HEK293 (cell line): ENCODE results near the gene HMMR.

ENCODE experiments used
- FEZF1 ChIP-seq: fragments of 450-650 bp; formaldehyde crosslinking; IDR thresholded peaks from 2 replicates; pipeline ENCODE4 v1.5.1; 2016; ENCODE audit warnings: missing biosample characterization, missing genetic modification characterization
- GLIS2 ChIP-seq: fragments of 450-650 bp; formaldehyde crosslinking; IDR thresholded peaks from 2 replicates; pipeline ENCODE4 v1.5.1; 2016; ENCODE audit warnings: missing biosample characterization, missing genetic modification characterization
- PRDM6 ChIP-seq: fragments of 450-650 bp; formaldehyde crosslinking; IDR thresholded peaks from 2 replicates; pipeline ENCODE4 v1.5.1; 2017; ENCODE audit warnings: missing biosample characterization, missing genetic modification characterization
- ZBTB26 ChIP-seq: fragments of 450-650 bp; formaldehyde crosslinking; optimal IDR thresholded peaks from 2 replicates; pipeline ENCODE3; 2016; ENCODE audit warnings: missing biosample characterization, mild to moderate bottlenecking, missing genetic modification characterization
- ZBTB8A ChIP-seq: fragments of 450-650 bp; formaldehyde crosslinking; IDR thresholded peaks from 2 replicates; pipeline ENCODE4 v1.5.1; 2016; ENCODE audit warnings: missing biosample characterization, missing genetic modification characterization
- ZFHX2 ChIP-seq: fragments of 450-650 bp; formaldehyde crosslinking; conservative IDR thresholded peaks from 2 replicates; pipeline ENCODE4 v1.5.1; 2016; ENCODE audit warnings: missing biosample characterization, missing genetic modification characterization
- ZNF140 ChIP-seq: fragments of 450-650 bp; formaldehyde crosslinking; IDR thresholded peaks from 2 replicates; pipeline ENCODE4 v1.5.1; 2016; ENCODE audit warnings: missing biosample characterization, missing genetic modification characterization
- ZNF155 ChIP-seq: fragments of 450-650 bp; formaldehyde crosslinking; IDR thresholded peaks from 2 replicates; pipeline ENCODE4 v1.5.1; 2016; ENCODE audit warnings: missing biosample characterization, missing genetic modification characterization
- ZNF341 ChIP-seq: fragments of 450-650 bp; formaldehyde crosslinking; IDR thresholded peaks from 2 replicates; pipeline ENCODE4; 2016; ENCODE audit warnings: low read depth, missing biosample characterization, missing genetic modification characterization
- ZNF416 ChIP-seq: fragments of 450-650 bp; formaldehyde crosslinking; IDR thresholded peaks from 2 replicates; pipeline ENCODE4 v1.5.1; 2016; ENCODE audit warnings: missing biosample characterization, missing genetic modification characterization
- ZNF501 ChIP-seq: fragments of 450-650 bp; formaldehyde crosslinking; IDR thresholded peaks from 2 replicates; pipeline ENCODE4 v1.5.1; 2016; ENCODE audit warnings: missing biosample characterization, missing genetic modification characterization
- ZNF544 ChIP-seq: fragments of 450-650 bp; formaldehyde crosslinking; IDR thresholded peaks from 2 replicates; pipeline ENCODE4 v1.5.0; 2017; ENCODE audit warnings: missing biosample characterization, missing genetic modification characterization
- ZNF561 ChIP-seq: fragments of 450-650 bp; IDR thresholded peaks from 2 replicates; pipeline ENCODE4 v1.5.1; 2018; ENCODE audit warnings: missing biosample characterization, missing genetic modification characterization, borderline replicate concordance
- ZNF580 ChIP-seq: fragments of 450-650 bp; formaldehyde crosslinking; IDR thresholded peaks from 2 replicates; pipeline ENCODE4 v1.5.1; 2016; ENCODE audit warnings: missing biosample characterization, missing genetic modification characterization
- ZNF596 ChIP-seq: fragments of 450-650 bp; IDR thresholded peaks from 2 replicates; pipeline ENCODE4 v1.5.0; 2018; ENCODE audit warnings: missing biosample characterization, mild to moderate bottlenecking, missing genetic modification characterization, moderate library complexity
- ZNF600 ChIP-seq: fragments of 450-650 bp; formaldehyde crosslinking; IDR thresholded peaks from 2 replicates; pipeline ENCODE4 v1.5.1; 2016; ENCODE audit warnings: missing biosample characterization, missing genetic modification characterization
- ZNF621 ChIP-seq: fragments of 450-650 bp; formaldehyde crosslinking; IDR thresholded peaks from 2 replicates; pipeline ENCODE4 v1.5.1; 2017; ENCODE audit warnings: missing biosample characterization, missing genetic modification characterization
- ZNF626 ChIP-seq: fragments of 450-650 bp; sonication (Bioruptor Pico); formaldehyde crosslinking; IDR thresholded peaks from 2 replicates; pipeline ENCODE4 v1.5.1; 2018; ENCODE audit warnings: missing biosample characterization, missing genetic modification characterization, inconsistent platforms
- ZNF660 ChIP-seq: fragments of 450-650 bp; IDR thresholded peaks from 2 replicates; pipeline ENCODE4 v1.5.1; 2018; ENCODE audit warnings: missing biosample characterization, mild to moderate bottlenecking, missing genetic modification characterization
- ZNF707 ChIP-seq: fragments of 450-650 bp; formaldehyde crosslinking; IDR thresholded peaks from 2 replicates; pipeline ENCODE4 v1.5.1; 2016; ENCODE audit warnings: missing biosample characterization, missing genetic modification characterization
- ZNF785 ChIP-seq: fragments of 450-650 bp; formaldehyde crosslinking; IDR thresholded peaks from 2 replicates; pipeline ENCODE4 v1.5.1; 2016; ENCODE audit warnings: missing biosample characterization, missing genetic modification characterization
- ZNF830 ChIP-seq: fragments of 450-650 bp; IDR thresholded peaks from 2 replicates; pipeline ENCODE4 v1.5.0; 2018; ENCODE audit warnings: missing biosample characterization, missing genetic modification characterization, low read depth, mild to moderate bottlenecking, moderate library complexity
- TF ChIP-seq, protein P1 (sequence below): fragments of 450-650 bp; formaldehyde crosslinking; IDR thresholded peaks from 2 replicates; pipeline ENCODE4 v1.5.0; 2017; ENCODE audit warnings: missing biosample characterization, missing genetic modification characterization, borderline replicate concordance
- TF ChIP-seq, protein P2 (sequence below): fragments of 450-650 bp; formaldehyde crosslinking; conservative IDR thresholded peaks from 2 replicates; pipeline ENCODE4 v1.5.1; 2016; ENCODE audit warnings: low read depth, missing biosample characterization, missing genetic modification characterization
- TF ChIP-seq, protein P3 (sequence below): fragments of 450-650 bp; formaldehyde crosslinking; IDR thresholded peaks from 2 replicates; pipeline ENCODE4 v1.5.1; 2016; ENCODE audit warnings: missing biosample characterization, missing genetic modification characterization

The HMMR gene

DNA sequence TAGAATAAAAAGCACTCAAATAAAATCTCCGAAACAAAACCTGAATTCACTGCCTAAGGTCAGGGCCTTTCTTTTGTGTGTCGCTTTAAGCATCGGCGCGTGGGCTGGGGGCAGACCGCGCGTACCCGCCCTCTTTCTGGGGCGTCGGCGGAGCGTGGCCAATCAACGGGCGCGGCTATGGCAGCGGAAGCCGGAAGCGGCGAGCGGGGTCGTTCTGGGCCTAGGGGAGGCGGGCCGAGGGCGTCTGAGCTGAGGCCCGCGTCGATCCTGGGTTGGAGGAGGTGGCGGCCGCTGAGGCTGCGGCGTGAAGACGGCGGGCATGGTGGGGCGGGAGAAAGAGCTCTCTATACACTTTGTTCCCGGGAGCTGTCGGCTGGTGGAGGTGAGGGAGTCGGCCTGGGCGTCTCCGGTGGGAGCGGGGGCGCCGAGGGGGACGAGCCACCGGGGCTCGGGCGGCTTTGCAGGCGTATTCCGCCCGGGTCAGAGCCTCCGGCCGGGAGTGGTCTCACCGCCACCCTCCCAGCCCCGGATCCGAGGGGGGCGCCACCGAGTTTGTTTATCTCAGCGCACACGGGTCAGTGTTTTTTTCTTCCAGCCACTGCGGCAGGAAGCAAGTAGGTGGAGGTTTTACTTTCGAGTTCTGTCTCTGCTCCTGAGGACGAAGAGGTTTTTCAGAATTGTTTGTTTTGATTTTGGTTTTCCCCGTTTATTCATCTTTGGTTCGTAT lies 45.1 kb downstream of the HMMR start, which contains the start of gene MAT2B (continued):
- TF ChIP-seq ZBTB26 (tag by site-specific recombination) (peak; percentile 89), FEZF1 (tag by site-specific recombination) (no peak), ZNF501 (peak; percentile 99; the same call in 1 of the 2 replicates), ZNF561 (tag by site-specific recombination) (peak; percentile 69), ZNF341 (tag by site-specific recombination) (peak; percentile 68), ZNF596 (tag by site-specific recombination) (peak; percentile 42; the same call in 1 of the 2 replicates), ZNF785 (tag by site-specific recombination) (no peak), ZNF544 (tag by site-specific recombination) (no peak), ZNF626 (tag by site-specific recombination) (no peak), ZNF600 (tag by site-specific recombination) (peak; percentile 88), ZNF830 (tag by site-specific recombination) (no peak), ZNF140 (tag by site-specific recombination) (no peak), ZNF660 (tag by site-specific recombination) (peak; percentile 18; the same call in 1 of the 2 replicates), ZNF621 (tag by site-specific recombination) (no peak), ZNF580 (tag by site-specific recombination) (no peak; the same call in 1 of the 2 replicates), ZNF707 (tag by site-specific recombination) (no peak), GLIS2 (tag by site-specific recombination) (peak; percentile 97), ZNF155 (tag by site-specific recombination) (no peak), ZNF416 (tag by site-specific recombination) (no peak), ZBTB8A (peak; percentile 86), PRDM6 (tag by site-specific recombination) (peak; percentile 94), ZFHX2 (tag by site-specific recombination) (peak; percentile 90)
- TF ChIP-seq, protein P1, sequence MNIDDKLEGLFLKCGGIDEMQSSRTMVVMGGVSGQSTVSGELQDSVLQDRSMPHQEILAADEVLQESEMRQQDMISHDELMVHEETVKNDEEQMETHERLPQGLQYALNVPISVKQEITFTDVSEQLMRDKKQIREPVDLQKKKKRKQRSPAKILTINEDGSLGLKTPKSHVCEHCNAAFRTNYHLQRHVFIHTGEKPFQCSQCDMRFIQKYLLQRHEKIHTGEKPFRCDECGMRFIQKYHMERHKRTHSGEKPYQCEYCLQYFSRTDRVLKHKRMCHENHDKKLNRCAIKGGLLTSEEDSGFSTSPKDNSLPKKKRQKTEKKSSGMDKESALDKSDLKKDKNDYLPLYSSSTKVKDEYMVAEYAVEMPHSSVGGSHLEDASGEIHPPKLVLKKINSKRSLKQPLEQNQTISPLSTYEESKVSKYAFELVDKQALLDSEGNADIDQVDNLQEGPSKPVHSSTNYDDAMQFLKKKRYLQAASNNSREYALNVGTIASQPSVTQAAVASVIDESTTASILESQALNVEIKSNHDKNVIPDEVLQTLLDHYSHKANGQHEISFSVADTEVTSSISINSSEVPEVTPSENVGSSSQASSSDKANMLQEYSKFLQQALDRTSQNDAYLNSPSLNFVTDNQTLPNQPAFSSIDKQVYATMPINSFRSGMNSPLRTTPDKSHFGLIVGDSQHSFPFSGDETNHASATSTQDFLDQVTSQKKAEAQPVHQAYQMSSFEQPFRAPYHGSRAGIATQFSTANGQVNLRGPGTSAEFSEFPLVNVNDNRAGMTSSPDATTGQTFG (tag by site-specific recombination): no peak
- TF ChIP-seq, protein P2, sequence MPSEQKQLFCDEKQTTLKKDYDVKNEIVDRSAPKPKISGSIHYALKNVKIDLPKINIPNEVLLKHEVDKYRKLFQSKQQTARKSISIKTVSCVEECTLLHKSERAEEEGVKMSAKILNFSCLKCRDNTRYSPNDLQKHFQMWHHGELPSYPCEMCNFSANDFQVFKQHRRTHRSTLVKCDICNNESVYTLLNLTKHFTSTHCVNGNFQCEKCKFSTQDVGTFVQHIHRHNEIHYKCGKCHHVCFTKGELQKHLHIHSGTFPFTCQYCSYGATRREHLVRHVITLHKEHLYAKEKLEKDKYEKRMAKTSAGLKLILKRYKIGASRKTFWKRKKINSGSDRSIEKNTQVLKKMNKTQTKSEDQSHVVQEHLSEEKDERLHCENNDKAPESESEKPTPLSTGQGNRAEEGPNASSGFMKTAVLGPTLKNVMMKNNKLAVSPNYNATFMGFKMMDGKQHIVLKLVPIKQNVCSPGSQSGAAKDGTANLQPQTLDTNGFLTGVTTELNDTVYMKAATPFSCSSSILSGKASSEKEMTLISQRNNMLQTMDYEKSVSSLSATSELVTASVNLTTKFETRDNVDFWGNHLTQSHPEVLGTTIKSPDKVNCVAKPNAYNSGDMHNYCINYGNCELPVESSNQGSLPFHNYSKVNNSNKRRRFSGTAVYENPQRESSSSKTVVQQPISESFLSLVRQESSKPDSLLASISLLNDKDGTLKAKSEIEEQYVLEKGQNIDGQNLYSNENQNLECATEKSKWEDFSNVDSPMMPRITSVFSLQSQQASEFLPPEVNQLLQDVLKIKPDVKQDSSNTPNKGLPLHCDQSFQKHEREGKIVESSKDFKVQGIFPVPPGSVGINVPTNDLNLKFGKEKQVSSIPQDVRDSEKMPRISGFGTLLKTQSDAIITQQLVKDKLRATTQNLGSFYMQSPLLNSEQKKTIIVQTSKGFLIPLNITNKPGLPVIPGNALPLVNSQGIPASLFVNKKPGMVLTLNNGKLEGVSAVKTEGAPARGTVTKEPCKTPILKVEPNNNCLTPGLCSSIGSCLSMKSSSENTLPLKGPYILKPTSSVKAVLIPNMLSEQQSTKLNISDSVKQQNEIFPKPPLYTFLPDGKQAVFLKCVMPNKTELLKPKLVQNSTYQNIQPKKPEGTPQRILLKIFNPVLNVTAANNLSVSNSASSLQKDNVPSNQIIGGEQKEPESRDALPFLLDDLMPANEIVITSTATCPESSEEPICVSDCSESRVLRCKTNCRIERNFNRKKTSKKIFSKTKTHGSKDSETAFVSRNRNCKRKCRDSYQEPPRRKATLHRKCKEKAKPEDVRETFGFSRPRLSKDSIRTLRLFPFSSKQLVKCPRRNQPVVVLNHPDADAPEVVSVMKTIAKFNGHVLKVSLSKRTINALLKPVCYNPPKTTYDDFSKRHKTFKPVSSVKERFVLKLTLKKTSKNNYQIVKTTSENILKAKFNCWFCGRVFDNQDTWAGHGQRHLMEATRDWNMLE: peak; percentile 18; the same call in 1 of the 2 replicates
- TF ChIP-seq, protein P3, sequence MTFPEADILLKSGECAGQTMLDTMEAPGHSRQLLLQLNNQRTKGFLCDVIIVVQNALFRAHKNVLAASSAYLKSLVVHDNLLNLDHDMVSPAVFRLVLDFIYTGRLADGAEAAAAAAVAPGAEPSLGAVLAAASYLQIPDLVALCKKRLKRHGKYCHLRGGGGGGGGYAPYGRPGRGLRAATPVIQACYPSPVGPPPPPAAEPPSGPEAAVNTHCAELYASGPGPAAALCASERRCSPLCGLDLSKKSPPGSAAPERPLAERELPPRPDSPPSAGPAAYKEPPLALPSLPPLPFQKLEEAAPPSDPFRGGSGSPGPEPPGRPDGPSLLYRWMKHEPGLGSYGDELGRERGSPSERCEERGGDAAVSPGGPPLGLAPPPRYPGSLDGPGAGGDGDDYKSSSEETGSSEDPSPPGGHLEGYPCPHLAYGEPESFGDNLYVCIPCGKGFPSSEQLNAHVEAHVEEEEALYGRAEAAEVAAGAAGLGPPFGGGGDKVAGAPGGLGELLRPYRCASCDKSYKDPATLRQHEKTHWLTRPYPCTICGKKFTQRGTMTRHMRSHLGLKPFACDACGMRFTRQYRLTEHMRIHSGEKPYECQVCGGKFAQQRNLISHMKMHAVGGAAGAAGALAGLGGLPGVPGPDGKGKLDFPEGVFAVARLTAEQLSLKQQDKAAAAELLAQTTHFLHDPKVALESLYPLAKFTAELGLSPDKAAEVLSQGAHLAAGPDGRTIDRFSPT (tag by site-specific recombination): peak; percentile 79
